Heart left ventricle (tissue), 16 donors: ENCODE measurements around the gene ARPP21. TPM values are rescaled to one million over a fixed set of nuclear protein-coding genes. Genes with fewer than 3 reads are reported as not detected.

ENCODE experiments used
- ATAC-seq, 4 donors: fragments of 200-7000 bp; cut with Tn5 transposase; one replicate each; pipeline ENCODE4 v1.9.1; 2020 to 2022; ENCODE audit warnings: moderate library complexity in 4 of 4, mild to moderate bottlenecking in 3 of 4, moderate number of reproducible peaks in 1 of 4
- DNase-seq, 5 donors: peaks; one replicate each; pipeline ENCODE4 v3.0.0-alpha.2; 2020
- H3K27ac ChIP-seq, 12 donors: fragments of 200-600 bp; sonication (generic) in 4 of 12; one replicate each; pipeline versions ENCODE4 v1.5.0 to v1.8.0; 2016 to 2022; ENCODE audit warnings: mild to moderate bottlenecking in 2 of 12
- H3K27me3 ChIP-seq, 9 donors: fragments of 200-600 bp; sonication (generic) in 2 of 9; one replicate each; pipeline versions ENCODE4 v1.5.1 to v1.8.0; 2016 to 2022; ENCODE audit warnings: mild to moderate bottlenecking in 3 of 9
- H3K36me3 ChIP-seq, 9 donors: fragments of 200-600 bp; sonication (generic) in 2 of 9; one replicate each; pipeline versions ENCODE4 v1.5.0 to v1.8.0; 2018 to 2022; ENCODE audit warnings: mild to moderate bottlenecking in 2 of 9
- H3K4me1 ChIP-seq, 12 donors: fragments of 200-600 bp; sonication (generic) in 4 of 12; one replicate each; pipeline versions ENCODE4 v1.5.0 to v1.8.0; 2016 to 2022; ENCODE audit warnings: mild to moderate bottlenecking in 3 of 12
- H3K4me3 ChIP-seq, 12 donors: fragments of 200-600 bp; sonication (generic) in 4 of 12; one replicate each; pipeline versions ENCODE4 v1.5.0 to v1.8.0; 2017 to 2022; ENCODE audit warnings: mild to moderate bottlenecking in 9 of 12, moderate library complexity in 4 of 12
- H3K9me3 ChIP-seq, 12 donors: fragments of 200-600 bp; sonication (generic) in 4 of 12; one replicate each; pipeline versions ENCODE4 v1.5.0 to v1.8.0; 2016 to 2022; ENCODE audit warnings: mild to moderate bottlenecking in 1 of 12
- CTCF ChIP-seq, 12 donors: fragments of 200-600 bp; sonication (generic) in 4 of 12; IDR thresholded peaks; one replicate each; pipeline versions ENCODE4 v1.5.0 to v1.8.0; 2018 to 2022; ENCODE audit warnings: antibody characterized with exemption in 12 of 12, mild to moderate bottlenecking in 5 of 12
- POLR2A ChIP-seq, 2 donors: fragments of 450-650 bp; IDR thresholded peaks; one replicate each; pipeline ENCODE4 v1.6.1; 2017; ENCODE audit warnings: antibody characterized with exemption in 2 of 2, mild to moderate bottlenecking in 2 of 2, moderate library complexity in 2 of 2
- WGBS, 4 donors: extraction: QIAGEN DNeasy Blood & Tissue Kit in 2 of 4; methylation state at CpG; one replicate each; pipeline versions ENCODE4 v1.1.5 to v1.1.7; 2013 to 2018; 5-methylcytosine and 5-hydroxymethylcytosine counted together
- intact Hi-C, 10 donors: fragments of 100-400 bp; cut with DNase I; formaldehyde crosslinking; loops; one replicate each; pipeline versions ENCODE4 v1.11.1 to v1.14.2; 2022
- polyA plus RNA-seq, 2 donors: library from polyadenylated mRNA; stranded (reverse); fragments of 200-250 nt; gene quantifications; one replicate each; pipeline ENCODE4 v1.2.3, GENCODE V29; 2013
- total RNA-seq, 9 donors: library from RNA; depleted of rRNA in 2 of 9; stranded (reverse); fragments of >200 nt in 2 of 9; fragmentation: NEBNext Ultra II Directional in 3 of 9; extraction: Animal tissue kit (Norgen Biotek cat#: 25700) in 3 of 9; gene quantifications; one replicate each; pipeline versions ENCODE4 v1.1.0 to v1.2.4, GENCODE V29; 2016 to 2023
- donor health status: ischemic (EF 13 %, LVEDD 7.1; RV severe dilation, severe dysfunction).
- donor health status: healthy with polysubstance abuse.
- donor health status: DM: no; HTN: yes; CAD: no.
- donor health status: DM: no; HTN: no; CAD: no.
- donor health status: ischemic (EF 25% LVEDD 6.9; RV normal size, moderate dysfunction).
- donor health status: ischemic (EF 25% LVEDD 5.7; RV mildly dilated, moderate dysfunction).
- donor health status: healthy.
- donor health status: DM: yes; HTN: yes; CAD: no.
- donor health status: ischemic (EF 35%, LVEDD 5.7; RV mildly dilated, moderate dysfunction).
- donor health status: nonischemic (EF 11% LVEDD 7.7; RV severe dilation, severe dysfunction).
- donor health status: DM: yes; HTN: yes; CAD: no.
- donor health status: PGD.
- donor health status: ischemic (EF 29% LVEDD 5.4; RV normal size, mild dysfunction).
- donor health status: nonischemic (EF 23%, LVEDD 6.1; RV moderate dilation, normal function).

Gene ARPP21
- total and polyA plus RNA-seq, 11 donors, result 0.01 to 0.98 TPM; not detected in 9

GRCh38 chr3:35638251-35638979, 910 bp upstream of the ARPP21 start:
- Histone ChIP-seq H3K36me3 (no peaks in the 10 kb centered on the region), H3K27ac (no peak overlapping the region), H3K27me3 (peaks cover 11 to 52% (median 31%) of the 10 kb centered on the region in 9 donors), H3K4me3 (peak overlapping the region in 1 of 12 donors; percentile 15), H3K4me1 (peaks cover 0 to 13% (median 0%) of the 10 kb centered on the region in 12 donors), H3K9me3 (no peaks in the 10 kb centered on the region)
- ATAC-seq, result no peak
- DNase-seq, result no peak
- WGBS, 4 donors, result 80 to 91% (median 85%) methylated on average over 15 of the region's 15 CpGs
- intact Hi-C loops, result no loop called here
- no peak for TF ChIP-seq POLR2A (IDR thresholded peaks at IDR 0.05)
- TF ChIP-seq CTCF (IDR thresholded peaks at IDR 0.05), result no peak

GRCh38 chr3:35638980-35639253, 408 bp upstream of the ARPP21 start:
- DNase-seq (no peak), ATAC-seq (peak in 1 of 4 donors; percentile 33)
- WGBS, 4 donors, result 20 to 35% (median 23%) methylated on average over 19 to 21 of the region's 21 CpGs
- TF ChIP-seq CTCF (IDR thresholded peaks at IDR 0.05) (no peak), POLR2A (IDR thresholded peaks at IDR 0.05) (no peak)
- peak overlapping the region in 9 of 12 donors; percentile 6 to 43 (median 35) for H3K4me3 ChIP-seq
- H3K27me3 ChIP-seq, result peaks cover 11 to 52% (median 31%) of the 10 kb centered on the region in 9 donors
- H3K4me1 ChIP-seq, result peaks cover 0 to 13% (median 0%) of the 10 kb centered on the region in 12 donors
- no peak overlapping the region for H3K27ac ChIP-seq
- H3K36me3 ChIP-seq, result no peaks in the 10 kb centered on the region
- intact Hi-C loops, result no loop called here
- no peaks in the 10 kb centered on the region for H3K9me3 ChIP-seq

- TF ChIP-seq POLR2A (IDR thresholded peaks at IDR 0.05), result no peak
- no peak for TF ChIP-seq CTCF (IDR thresholded peaks at IDR 0.05)
- ATAC-seq (no peak), DNase-seq (no peak)
- H3K27me3 ChIP-seq, result peaks cover 11 to 52% (median 31%) of the 10 kb centered on the region in 9 donors
- intact Hi-C loops, result no loop called here
- WGBS, 4 donors, result 63 to 69% (median 65%) methylated on average over 10 of the region's 10 CpGs
- no peaks in the 10 kb centered on the region for H3K36me3 ChIP-seq
- H3K4me3 ChIP-seq, result peak overlapping the region in 4 of 12 donors; percentile 35 to 40 (median 38)
- H3K4me1 ChIP-seq, result peaks cover 0 to 13% (median 0%) of the 10 kb centered on the region in 12 donors
- no peaks in the 10 kb centered on the region for H3K9me3 ChIP-seq
- no peak overlapping the region for H3K27ac ChIP-seq
Observed at GRCh38 chr3:35640190-35641165, 1.2 kb downstream of the ARPP21 start.

- intact Hi-C loops, result no loop called here
- H3K4me3 ChIP-seq, result no peak overlapping the region
- ATAC-seq (no peak), DNase-seq (no peak)
- H3K36me3 ChIP-seq, result no peaks in the 10 kb centered on the region
- H3K27ac ChIP-seq, result no peak overlapping the region
- H3K9me3 ChIP-seq, result no peaks in the 10 kb centered on the region
- WGBS, 4 donors, result 37 to 64% (median 56%) methylated on average over 1 of the region's 1 CpG
- TF ChIP-seq CTCF (IDR thresholded peaks at IDR 0.05) (no peak), POLR2A (IDR thresholded peaks at IDR 0.05) (no peak)
- peaks cover 0 to 13% (median 0%) of the 10 kb centered on the region in 12 donors for H3K4me1 ChIP-seq
- peaks cover 11 to 52% (median 31%) of the 10 kb centered on the region in 9 donors for H3K27me3 ChIP-seq
Observed at GRCh38 chr3:35641331-35641730, 2.0 kb downstream of the ARPP21 start.
